Activated naive CD4-positive, alpha-beta T cell treated with anti-CD3 and anti-CD28 coated beads for 36 hours (primary cell): ENCODE results near the gene TNFSF12. TPM values are rescaled to one million over a fixed set of nuclear protein-coding genes. Genes with fewer than 3 reads are reported as not detected.

ENCODE experiments used
- CTCF ChIA-PET: fragments of 350-600 bp; sonication (Branson Sonifier 250); formaldehyde crosslinking; loops from one replicate; lab custom pipeline; 2021; ENCODE audit warnings: antibody characterized with exemption; lab: Charles Lee
- DNase-seq: peaks from one replicate; pipeline ENCODE4 v3.0.0-alpha.2; 2020
- H3K27ac Mint-ChIP-seq: one replicate; pipeline ENCODE4 v1.8.0; 2021; ENCODE audit warnings: mild to moderate bottlenecking, mixed read lengths
- H3K27me3 Mint-ChIP-seq: one replicate; pipeline ENCODE4 v1.8.0; 2021; ENCODE audit warnings: low read depth, mixed read lengths
- H3K36me3 Mint-ChIP-seq: one replicate; pipeline ENCODE4 v1.8.0; 2021; ENCODE audit warnings: low read depth, mixed read lengths
- H3K4me1 Mint-ChIP-seq: one replicate; pipeline ENCODE4 v1.8.0; 2021; ENCODE audit warnings: low read depth, mixed read lengths
- H3K4me3 Mint-ChIP-seq: one replicate; pipeline ENCODE4 v1.8.0; 2021; ENCODE audit warnings: mild to moderate bottlenecking, moderate library complexity, mixed read lengths
- H3K9me3 Mint-ChIP-seq: one replicate; pipeline ENCODE4 v1.8.0; 2021; ENCODE audit warnings: mixed read lengths
- intact Hi-C: fragments of 100-400 bp; cut with micrococcal nuclease; formaldehyde crosslinking; loops from one replicate; pipeline ENCODE4 v1.15.1; 2023
- total RNA-seq, 2 experiments: library from RNA; stranded (reverse); gene quantifications; one replicate each; pipeline ENCODE4 v1.2.3, GENCODE V29; 2021

TNFSF12 gene
- total RNA-seq, 2 experiments from 2014 or later: 5.8 to 7.4 TPM

GRCh38 chr17:7580604-7581575 is 32.0 kb downstream of the TNFSF12 start:
- Mint-ChIP-seq H3K27ac (peak overlapping the region; percentile 75), H3K9me3 (no peaks in the 10 kb centered on the region), H3K27me3 (no peaks in the 10 kb centered on the region), H3K4me1 (peaks cover 80% of the 10 kb centered on the region), H3K36me3 (peaks cover 43% of the 10 kb centered on the region), H3K4me3 (peak overlapping the region; percentile 5)
- intact Hi-C loops: no loop called here
- no peak for DNase-seq
- CTCF ChIA-PET: interaction anchor here (1.7 to 2.2 kb wide), 2 partner anchors 20 to 106 kb away, joined by 5 to 8 read pairs; partner anchors contain the start of genes SENP3 and TP53

GRCh38 chr17:7582396-7583252 is 33.8 kb downstream of the TNFSF12 start:
- CTCF ChIA-PET: interaction anchor here (0.7 to 2.6 kb wide), 3 partner anchors 22 to 105 kb away, joined by 3 to 13 read pairs (median 12); partner anchors contain the start of genes SENP3, TP53 and WRAP53
- intact Hi-C loops: loop anchor here (1.0 to 2.0 kb wide), 6 partner anchors 10 to 260 kb away; partner anchors contain the start of genes SENP3, TMEM256 and TP53
- H3K27me3 Mint-ChIP-seq: no peaks in the 10 kb centered on the region
- DNase-seq: no peak
- peaks cover 66% of the 10 kb centered on the region for H3K4me1 Mint-ChIP-seq
- no peaks in the 10 kb centered on the region for H3K9me3 Mint-ChIP-seq
- peak overlapping the region; percentile 100 for H3K27ac Mint-ChIP-seq
- H3K4me3 Mint-ChIP-seq: peak overlapping the region; percentile 95
- H3K36me3 Mint-ChIP-seq: peaks cover 26% of the 10 kb centered on the region

GRCh38 chr17:7583253-7584109 is 34.6 kb downstream of the TNFSF12 start, which contains the start of gene MPDU1:
Gene MPDU1, plus strand, starts transcription at chr17:7583852. Its CDS starts 11 bp downstream, at chr17:7583863.
- Mint-ChIP-seq H3K36me3 (peaks cover 22% of the 10 kb centered on the region), H3K4me3 (peak within 1 kb of the TSS; percentile 95), H3K27ac (peak within 1 kb of the TSS; percentile 100), H3K27me3 (no peaks in the 10 kb centered on the region), H3K9me3 (no peaks in the 10 kb centered on the region), H3K4me1 (peaks cover 58% of the 10 kb centered on the region)
- intact Hi-C loops: loop anchor here (1.0 to 2.0 kb wide), 8 partner anchors 11 to 304 kb away; partner anchors contain the start of genes SENP3, TMEM256 and TP53
- CTCF ChIA-PET: interaction anchor here (0.6 to 2.8 kb wide), 4 partner anchors 23 to 187 kb away, joined by 3 to 13 read pairs (median 10); partner anchors contain the start of genes FXR2, SENP3, TP53 and WRAP53
- DNase-seq: peak; percentile 96

- H3K27me3 Mint-ChIP-seq: no peaks in the 10 kb centered on the region
- H3K4me3 Mint-ChIP-seq: no peak overlapping the region
- H3K27ac Mint-ChIP-seq: peak overlapping the region; percentile 29
- CTCF ChIA-PET: interaction anchor here (0.6 to 1.4 kb wide), 3 partner anchors 26 to 260 kb away, joined by 3 to 5 read pairs (median 3); no protein-coding TSS in a partner anchor
- peaks cover 32% of the 10 kb centered on the region for H3K4me1 Mint-ChIP-seq
- peaks cover 25% of the 10 kb centered on the region for H3K36me3 Mint-ChIP-seq
- H3K9me3 Mint-ChIP-seq: no peaks in the 10 kb centered on the region
- intact Hi-C loops: no loop called here
- no peak for DNase-seq
Observed at GRCh38 chr17:7586673-7587419, 38.0 kb downstream of the TNFSF12 start.

- DNase-seq: no peak
- H3K4me3 Mint-ChIP-seq: no peak overlapping the region
- CTCF ChIA-PET: interaction anchor here (0.6 to 1.4 kb wide), 3 partner anchors 27 to 261 kb away, joined by 3 to 5 read pairs (median 3); no protein-coding TSS in a partner anchor
- H3K27me3 Mint-ChIP-seq: no peaks in the 10 kb centered on the region
- H3K9me3 Mint-ChIP-seq: no peaks in the 10 kb centered on the region
- intact Hi-C loops: no loop called here
- H3K36me3 Mint-ChIP-seq: peaks cover 27% of the 10 kb centered on the region
- H3K27ac Mint-ChIP-seq: no peak overlapping the region
- peaks cover 25% of the 10 kb centered on the region for H3K4me1 Mint-ChIP-seq
Observed at GRCh38 chr17:7587420-7588151, 38.7 kb downstream of the TNFSF12 start.

- CTCF ChIA-PET: interaction anchor here (0.6 to 1.9 kb wide), 19 partner anchors 10 to 251 kb away, joined by 3 to 14 read pairs (median 5); partner anchors contain the start of genes FXR2, SAT2 and TMEM95
- H3K36me3 Mint-ChIP-seq: peaks cover 33% of the 10 kb centered on the region
- intact Hi-C loops: loop anchor here (1.0 kb wide), 2 partner anchors 74 to 232 kb away; no protein-coding TSS in a partner anchor
- no peaks in the 10 kb centered on the region for H3K27me3 Mint-ChIP-seq
- H3K9me3 Mint-ChIP-seq: no peaks in the 10 kb centered on the region
- H3K4me1 Mint-ChIP-seq: peaks cover 21% of the 10 kb centered on the region
- no peak overlapping the region for H3K27ac Mint-ChIP-seq
- H3K4me3 Mint-ChIP-seq: no peak overlapping the region
- no peak for DNase-seq
Observed at GRCh38 chr17:7588553-7589203, 39.8 kb downstream of the TNFSF12 start.

GRCh38 chr17:7589204-7589868 is 40.5 kb downstream of the TNFSF12 start:
- H3K36me3 Mint-ChIP-seq: peaks cover 31% of the 10 kb centered on the region
- intact Hi-C loops: loop anchor here (1.0 kb wide), 2 partner anchors 75 to 233 kb away; no protein-coding TSS in a partner anchor
- H3K27ac Mint-ChIP-seq: no peak overlapping the region
- peaks cover 21% of the 10 kb centered on the region for H3K4me1 Mint-ChIP-seq
- H3K27me3 Mint-ChIP-seq: no peaks in the 10 kb centered on the region
- CTCF ChIA-PET: interaction anchor here (0.6 to 1.9 kb wide), 19 partner anchors 10 to 252 kb away, joined by 3 to 14 read pairs (median 5); partner anchors contain the start of genes FXR2, SAT2 and TMEM95
- no peak overlapping the region for H3K4me3 Mint-ChIP-seq
- H3K9me3 Mint-ChIP-seq: no peaks in the 10 kb centered on the region
- peak; percentile 74 for DNase-seq

- CTCF ChIA-PET: interaction anchor here (1.0 to 1.9 kb wide), 13 partner anchors 11 to 253 kb away, joined by 3 to 14 read pairs (median 6); partner anchors contain the start of genes FXR2, SAT2 and TMEM95
- Mint-ChIP-seq H3K36me3 (peaks cover 28% of the 10 kb centered on the region), H3K27me3 (no peaks in the 10 kb centered on the region), H3K9me3 (no peaks in the 10 kb centered on the region), H3K4me3 (no peak within 1 kb of the TSS), H3K27ac (peak within 1 kb of the TSS; percentile 30), H3K4me1 (peaks cover 13% of the 10 kb centered on the region)
- intact Hi-C loops: loop anchor here (1.0 kb wide), 2 partner anchors 76 to 234 kb away; no protein-coding TSS in a partner anchor
- DNase-seq: no peak
Observed at GRCh38 chr17:7589891-7590691, 41.2 kb downstream of the TNFSF12 start, which contains the start of gene SOX15. Gene SOX15, minus strand, starts transcription at chr17:7590094. Its CDS starts 418 bp downstream, at chr17:7589676.
